GM21786 (cell line): Measurements from ENCODE around the gene IL15RA.
"Not testable (repeated sequence)": the region's sequence is repeated elsewhere in the genome, so short reads cannot be mapped to it uniquely, and the experiment has no call there.

Source experiments
- ATAC-seq: cut with Tn5 transposase; IDR thresholded peaks from one replicate; pipeline ENCODE4 v1.9.1; 2021; ENCODE audit not compliant: unreplicated experiment

Gene IL15RA

GRCh38 chr10:6006546-6006945 is 29.2 kb upstream of the IL15RA start:
- no peak for ATAC-seq

GRCh38 chr10:6005856-6006395 is 28.6 kb upstream of the IL15RA start:
- ATAC-seq, result no peak

GRCh38 chr10:6005161-6005804 is 27.9 kb upstream of the IL15RA start:
- not testable (repeated sequence) for ATAC-seq

- no peak for ATAC-seq
Observed at GRCh38 chr10:6002809-6003510, 25.6 kb upstream of the IL15RA start.

GRCh38 chr10:5999440-6000165 is 22.3 kb upstream of the IL15RA start:
- no peak for ATAC-seq

- ATAC-seq, result no peak
Observed at GRCh38 chr10:5996696-5997095, 19.4 kb upstream of the IL15RA start.

- ATAC-seq, result no peak
Observed at GRCh38 chr10:5992398-5992797, 15.1 kb upstream of the IL15RA start.

- ATAC-seq, result no peak
Observed at GRCh38 chr10:5991708-5992107, 14.4 kb upstream of the IL15RA start.

GRCh38 chr10:5989756-5990155 is 12.4 kb upstream of the IL15RA start:
- ATAC-seq, result no peak

GRCh38 chr10:5988336-5988920 is 11.1 kb upstream of the IL15RA start:
- no peak for ATAC-seq

GRCh38 chr10:5987747-5988146 is 10.4 kb upstream of the IL15RA start:
- no peak for ATAC-seq

GRCh38 chr10:5985029-5985428 is 7.7 kb upstream of the IL15RA start:
- no peak for ATAC-seq

- ATAC-seq, result no peak
Observed at GRCh38 chr10:5983774-5984173, 6.4 kb upstream of the IL15RA start.

GRCh38 chr10:5981529-5981928 is 4.2 kb upstream of the IL15RA start:
- ATAC-seq, result no peak

GRCh38 chr10:5978230-5978489 is 817 bp upstream of the IL15RA start:
- ATAC-seq, result no peak

GRCh38 chr10:5976512-5977470 is 552 bp downstream of the IL15RA start:
- peak; percentile 12 for ATAC-seq

- ATAC-seq, result peak; percentile 58
Observed at GRCh38 chr10:5975641-5976473, 1.5 kb downstream of the IL15RA start.

- ATAC-seq, result no peak
Observed at GRCh38 chr10:5973069-5973468, 4.3 kb downstream of the IL15RA start.

GRCh38 chr10:5971886-5972285 is 5.5 kb downstream of the IL15RA start:
- no peak for ATAC-seq
